GM12874 (cell line): Measurements from ENCODE around the gene NFYC.

Source experiments
- CTCF ChIP-seq: IDR thresholded peaks from 2 replicates; pipeline ENCODE4 v1.5.1; 2011; ENCODE audit warnings: low read depth, mild to moderate bottlenecking, control low read depth, low read length, moderate library complexity; ENCODE audit not compliant: insufficient read depth

The NFYC gene

DNA sequence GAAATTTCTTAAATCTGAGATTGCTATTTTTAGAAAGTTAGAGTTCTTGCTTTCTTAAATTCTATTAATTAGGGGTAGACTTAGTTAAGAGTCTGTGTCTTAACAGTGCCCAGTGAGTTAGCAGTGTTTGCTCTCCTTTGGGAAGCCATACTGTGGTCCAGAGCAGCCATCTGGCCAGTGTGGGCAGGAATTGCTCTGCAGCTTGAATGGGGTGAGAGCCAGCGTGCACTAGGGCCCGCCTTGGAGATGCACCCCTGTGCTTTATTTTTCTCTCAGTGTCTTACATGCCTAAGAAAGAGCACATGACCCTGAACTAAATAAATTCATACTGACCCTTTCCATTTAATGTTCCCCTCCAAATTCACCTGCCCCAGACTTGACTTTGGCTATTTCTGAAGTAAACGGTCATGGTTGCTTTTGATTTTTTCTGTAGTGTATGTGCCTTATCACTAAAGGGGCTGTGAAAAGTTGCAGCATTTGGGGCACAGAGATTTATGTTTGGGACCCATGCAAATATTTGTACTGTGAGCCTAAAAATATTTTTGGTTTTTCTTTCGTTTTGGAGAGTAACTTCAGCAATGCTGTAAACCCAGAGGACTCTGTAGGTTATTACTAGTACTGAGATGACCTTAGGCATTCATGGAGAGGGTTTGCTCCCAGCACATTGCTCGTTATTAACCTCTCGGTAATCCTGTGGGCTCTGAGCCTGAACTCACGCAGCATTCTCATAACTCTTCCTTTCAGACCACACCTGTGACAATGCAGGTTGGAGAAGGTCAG is 70.8 kb downstream of the NFYC start:
- no peak for TF ChIP-seq CTCF

GRCh38 chr1:40763742-40764532 is 72.4 kb downstream of the NFYC start:
- no peak for TF ChIP-seq CTCF

DNA sequence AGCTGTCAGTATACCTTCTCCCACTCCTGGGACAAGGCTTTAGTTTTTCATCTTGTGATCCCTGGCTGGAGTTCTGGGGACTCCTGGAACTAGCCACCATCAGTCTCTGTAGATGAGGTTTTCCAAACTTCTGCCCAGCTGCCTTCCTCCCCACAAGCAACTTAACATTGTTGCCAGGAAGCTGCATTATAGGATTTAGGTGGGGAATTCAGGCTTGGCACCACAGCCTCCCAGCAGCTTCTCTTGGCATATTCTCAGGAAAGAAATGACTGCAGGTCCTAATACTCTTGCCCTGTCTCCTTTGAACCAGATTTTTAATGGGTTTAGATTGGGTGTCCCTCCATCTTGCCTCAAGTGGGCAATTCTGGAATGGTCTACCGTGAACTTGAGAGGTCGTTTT is 73.5 kb downstream of the NFYC start:
- TF ChIP-seq CTCF, result no peak

- TF ChIP-seq CTCF, result no peak
Observed at GRCh38 chr1:40766017-40766416, 74.5 kb downstream of the NFYC start.

GRCh38 chr1:40766560-40766959 is 75.1 kb downstream of the NFYC start:
- no peak for TF ChIP-seq CTCF

DNA sequence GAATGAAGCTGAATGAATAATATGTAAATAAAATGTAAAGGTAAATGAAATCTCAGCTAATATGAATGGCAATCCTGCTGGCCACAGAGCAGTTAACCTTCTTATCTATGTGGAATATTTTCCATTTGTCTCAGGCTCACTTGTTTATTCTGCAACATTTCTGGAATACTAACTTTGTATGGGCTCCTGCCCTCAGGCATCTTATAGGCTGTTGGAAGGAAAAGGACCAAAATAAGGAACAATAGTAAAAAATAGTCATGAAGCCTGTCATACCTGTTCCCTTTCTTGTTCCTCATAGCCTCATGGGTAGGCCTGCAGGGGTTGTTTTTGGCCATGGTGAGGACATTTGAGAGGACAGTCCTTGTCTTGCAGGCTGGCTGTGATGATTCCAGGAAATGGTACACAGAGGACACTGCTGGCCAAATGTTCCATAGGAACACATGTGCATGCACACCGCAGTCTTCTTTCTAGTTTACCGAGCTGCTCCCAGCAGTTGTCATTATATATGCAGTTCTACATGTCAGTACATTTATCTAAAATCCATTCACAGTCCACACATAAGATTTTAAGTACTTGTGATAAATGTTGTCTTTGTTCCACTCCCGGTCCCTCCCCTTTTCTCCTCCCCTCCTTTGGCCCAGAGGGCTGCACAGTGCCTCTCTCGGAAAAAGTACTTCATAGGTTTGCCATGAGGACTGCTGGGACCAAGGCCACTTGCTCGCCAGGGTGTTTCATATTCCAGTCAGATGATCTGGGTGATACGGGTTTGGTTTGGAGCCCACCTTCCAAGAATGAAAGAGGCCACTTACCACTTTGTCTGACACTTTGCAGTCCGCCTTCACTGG is 76.9 kb downstream of the NFYC start:
- TF ChIP-seq CTCF, result no peak

- peak; percentile 29 for TF ChIP-seq CTCF
Observed at GRCh38 chr1:40769815-40770214, 78.3 kb downstream of the NFYC start.
